ENCODE data around the gene SRRM5.

DNA sequence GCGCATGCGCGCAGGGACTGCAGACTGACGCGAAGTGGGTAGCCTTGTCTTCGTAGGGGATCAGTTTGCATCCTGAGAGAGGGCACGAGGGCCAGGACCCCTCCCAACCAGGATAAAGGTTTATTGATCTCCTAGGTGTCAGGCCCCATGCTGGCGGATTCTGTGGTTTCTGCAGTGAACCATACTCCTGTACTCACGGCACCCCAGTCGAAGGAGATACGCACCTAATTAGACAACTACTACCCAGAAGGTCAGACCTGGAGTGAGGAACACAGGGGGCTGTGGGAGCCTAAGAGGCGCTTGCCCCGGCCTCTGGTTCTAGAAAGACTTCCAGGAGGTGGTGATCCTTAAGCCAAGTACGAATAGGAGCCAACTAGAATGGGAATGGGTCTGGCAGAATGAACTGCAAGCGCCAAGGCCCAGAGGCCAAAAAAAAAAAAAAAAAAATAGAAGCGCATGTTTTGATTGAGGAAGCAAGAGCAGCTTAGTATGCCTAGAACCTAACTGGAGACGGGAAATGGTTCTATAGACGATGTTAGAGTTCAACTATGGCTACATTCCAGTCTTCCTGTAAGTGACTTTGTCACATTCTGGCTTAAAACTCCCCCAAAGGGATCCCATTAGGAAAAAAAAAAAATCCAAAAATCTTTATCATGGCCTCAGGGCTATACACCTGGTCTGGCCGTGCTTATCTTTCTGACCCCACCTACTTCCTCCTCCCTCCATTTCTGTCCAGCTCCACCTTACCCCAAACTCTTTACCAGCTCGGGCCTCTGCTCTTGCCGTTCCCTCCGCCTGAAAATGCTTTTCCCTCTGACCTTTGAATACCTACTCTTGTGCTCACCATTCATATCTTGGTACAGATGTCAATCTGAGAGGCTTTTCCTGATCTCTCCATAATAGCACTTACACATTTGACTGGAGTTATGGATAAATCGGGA, 8.4 kb downstream of the SRRM5 start:
- TF ChIP-seq, protein P1, sequence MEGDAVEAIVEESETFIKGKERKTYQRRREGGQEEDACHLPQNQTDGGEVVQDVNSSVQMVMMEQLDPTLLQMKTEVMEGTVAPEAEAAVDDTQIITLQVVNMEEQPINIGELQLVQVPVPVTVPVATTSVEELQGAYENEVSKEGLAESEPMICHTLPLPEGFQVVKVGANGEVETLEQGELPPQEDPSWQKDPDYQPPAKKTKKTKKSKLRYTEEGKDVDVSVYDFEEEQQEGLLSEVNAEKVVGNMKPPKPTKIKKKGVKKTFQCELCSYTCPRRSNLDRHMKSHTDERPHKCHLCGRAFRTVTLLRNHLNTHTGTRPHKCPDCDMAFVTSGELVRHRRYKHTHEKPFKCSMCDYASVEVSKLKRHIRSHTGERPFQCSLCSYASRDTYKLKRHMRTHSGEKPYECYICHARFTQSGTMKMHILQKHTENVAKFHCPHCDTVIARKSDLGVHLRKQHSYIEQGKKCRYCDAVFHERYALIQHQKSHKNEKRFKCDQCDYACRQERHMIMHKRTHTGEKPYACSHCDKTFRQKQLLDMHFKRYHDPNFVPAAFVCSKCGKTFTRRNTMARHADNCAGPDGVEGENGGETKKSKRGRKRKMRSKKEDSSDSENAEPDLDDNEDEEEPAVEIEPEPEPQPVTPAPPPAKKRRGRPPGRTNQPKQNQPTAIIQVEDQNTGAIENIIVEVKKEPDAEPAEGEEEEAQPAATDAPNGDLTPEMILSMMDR (IDR thresholded peaks at IDR 0.05; ENCODE audit: low read depth, low read length), result no peak
- no peak for TF ChIP-seq POLR2A (IDR thresholded peaks at IDR 0.05; ENCODE audit: extremely low read depth, insufficient read length)
- TF ChIP-seq, protein P2, sequence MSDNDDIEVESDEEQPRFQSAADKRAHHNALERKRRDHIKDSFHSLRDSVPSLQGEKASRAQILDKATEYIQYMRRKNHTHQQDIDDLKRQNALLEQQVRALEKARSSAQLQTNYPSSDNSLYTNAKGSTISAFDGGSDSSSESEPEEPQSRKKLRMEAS (IDR thresholded peaks at IDR 0.05; ENCODE audit: low read depth, low read length), result no peak

Data from NB4 (cell line).